NT2/D1 (cell line): ENCODE results near the gene RIPPLY2.

Experiments used
- SUZ12 ChIP-seq: IDR thresholded peaks from 2 replicates; pipeline ENCODE4 v1.6.1; 2011; ENCODE audit not compliant: insufficient read length, insufficient read depth; ENCODE audit errors: extremely low read depth
- ZNF274 ChIP-seq: IDR thresholded peaks from 2 replicates; pipeline ENCODE4 v1.6.1; 2011; ENCODE audit warnings: mild to moderate bottlenecking, low read depth, low read length

DNA sequence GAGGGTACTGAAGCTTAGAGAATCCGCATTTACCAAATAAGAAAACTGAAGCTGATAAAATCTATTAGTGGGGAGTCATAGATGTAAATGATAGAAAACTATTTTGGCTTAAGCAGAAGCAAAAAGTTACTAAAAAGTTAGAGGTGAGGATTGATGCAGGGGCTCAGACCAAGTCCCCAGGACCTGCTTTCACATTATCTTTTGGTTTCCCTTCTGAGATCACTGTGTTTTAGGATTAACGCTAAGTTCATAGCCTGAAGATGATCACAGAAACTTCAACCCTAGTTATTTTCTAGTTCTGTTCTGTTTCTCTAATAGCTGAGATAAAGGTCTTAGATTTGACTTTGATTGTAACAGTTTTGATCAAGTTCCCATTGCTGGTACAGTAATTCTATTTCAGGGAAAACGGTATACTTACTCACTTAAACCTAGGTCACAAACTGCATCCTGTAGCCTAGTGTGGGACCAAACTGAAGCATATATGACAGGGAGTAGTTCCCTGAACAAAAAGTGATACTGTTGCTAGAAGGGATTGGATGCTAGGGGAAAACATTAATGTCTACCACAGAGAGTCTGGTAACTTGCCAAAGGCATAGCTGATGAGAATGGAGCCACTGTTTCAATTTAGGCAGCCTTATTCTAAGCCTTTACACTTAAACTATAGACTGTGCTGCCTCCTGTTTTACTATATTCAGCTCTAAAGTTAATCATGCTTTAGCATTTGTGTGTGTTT is 19.4 kb downstream of the RIPPLY2 start:
- TF ChIP-seq SUZ12: no peak
- TF ChIP-seq ZNF274: no peak
